ENCODE measurements around the gene PDZD7. TPM values are rescaled to one million over a fixed set of nuclear protein-coding genes. Genes with fewer than 3 reads are reported as not detected.
A peak's percentile ranks its signal among the peaks of the same experiment; 100 is the strongest.

PDZD7 gene
- total RNA-seq, 1 experiment from 2014 or later, result 6.1 TPM

- Histone ChIP-seq H3K4me3 (replicated peaks in 1 of 2; ENCODE audit: low read depth in 1 of 2, low read length in 2 of 2) (peak overlapping the region; percentile 80 to 84), H3K4me2 (ENCODE audit: low read length) (peak overlapping the region; percentile 81), H4K20me1 (ENCODE audit: insufficient read depth) (no peaks in the 10 kb centered on the region), H3K9me2 (ENCODE audit: insufficient read depth) (no peaks in the 10 kb centered on the region), H3K27me3 (ENCODE audit: insufficient read depth, low read length) (no peaks in the 10 kb centered on the region), H3K36me3 (ENCODE audit: control insufficient read depth in 1 of 2, insufficient read depth in 2 of 2, low read length in 2 of 2) (peaks cover 0 to 3% of the 10 kb centered on the region in 2 experiments; a peak in 1 of 4 replicates), H2AFZ (ENCODE audit: low read depth, low read length, poor library complexity, severe bottlenecking) (no peak overlapping the region), H3K27ac (ENCODE audit: low read depth, low read length) (peak overlapping the region; percentile 99), H3K9me3 (ENCODE audit: control insufficient read depth in 1 of 2, insufficient read depth in 1 of 2, low read depth in 1 of 2, low read length in 2 of 2) (no peaks in the 10 kb centered on the region), H3K9ac (ENCODE audit: low read length) (peak overlapping the region; percentile 91), H3K4me1 (ENCODE audit: control insufficient read depth in 1 of 2, insufficient read depth in 2 of 2, low read length in 2 of 2) (peaks cover 49 to 71% of the 10 kb centered on the region in 2 experiments), H3K79me2 (ENCODE audit: insufficient read depth, low read length) (peaks cover 31% of the 10 kb centered on the region)
- CTCF ChIA-PET, result interaction anchor here (0.6 to 6.8 kb wide), 14 partner anchors 7 to 99 kb away, joined by 3 to 109 read pairs (median 5); no protein-coding TSS in a partner anchor
- ATAC-seq (peak; percentile 23), DNase-seq (ENCODE audit: low read depth, low spot score) (no peak)
- RAD21 ChIA-PET (ENCODE audit: low non-redundant PET in 1 of 2, low total read pairs in 2 of 2, uncharacterized antibody in 2 of 2, unreplicated experiment in 2 of 2), result interaction anchor here in 1 of 2 experiments (1.4 to 2.2 kb wide), 2 partner anchors 12 to 80 kb away, joined by 7 to 9 read pairs; no protein-coding TSS in a partner anchor
- intact Hi-C loops (cut with micrococcal nuclease), result loop anchor here (5.0 to 10.0 kb wide), 2 partner anchors 512 to 1580 kb away; partner anchors contain the start of gene TRIM8
- BruUV-seq (replicated peaks), result no TSS peak
- POLR2A ChIA-PET, result interaction anchor here (2.2 to 2.4 kb wide), 2 partner anchors 21 to 79 kb away, joined by 6 to 20 read pairs; no protein-coding TSS in a partner anchor
- TF ChIP-seq SRF (IDR thresholded peaks at IDR 0.05; ENCODE audit: low read depth) (no peak), ZNF274 (IDR thresholded peaks at IDR 0.05; ENCODE audit: low read depth, low read length) (no peak), EZH2phosphoT487 (IDR thresholded peaks at IDR 0.05; ENCODE audit: borderline replicate concordance) (no peak), TCF7L2 (IDR thresholded peaks at IDR 0.05; ENCODE audit: borderline replicate concordance, extremely low read depth, insufficient read depth, insufficient read length) (peak; percentile 87), CEBPB (IDR thresholded peaks at IDR 0.05; ENCODE audit: low read depth) (no peak), YY1 (IDR thresholded peaks at IDR 0.05; ENCODE audit: extremely low read depth, insufficient replicate concordance, low read depth, low read length) (peak; percentile 18), ZFX (IDR thresholded peaks at IDR 0.05) (peak; percentile 94), ZBTB33 (IDR thresholded peaks at IDR 0.05; ENCODE audit: extremely low read depth, insufficient replicate concordance, low read length) (peak; percentile 44), ELF1 (IDR thresholded peaks at IDR 0.05; ENCODE audit: borderline replicate concordance, low read depth) (no peak), POLR2AphosphoS5 (IDR thresholded peaks at IDR 0.05; ENCODE audit: low read depth, low read length) (peak; percentile 65; the same call in 1 of the 2 replicates), FOSL1 (IDR thresholded peaks at IDR 0.05; ENCODE audit: low read depth) (no peak), EGR1 (IDR thresholded peaks at IDR 0.05; ENCODE audit: low read depth) (no peak), SIN3A (IDR thresholded peaks at IDR 0.05; ENCODE audit: low read depth) (no peak), POLR2A (IDR thresholded peaks at IDR 0.05; ENCODE audit: borderline replicate concordance, extremely low read depth, insufficient read depth, insufficient read length) (peak; percentile 74), CBX3 (IDR thresholded peaks at IDR 0.05; ENCODE audit: low read depth) (no peak), SP1 (IDR thresholded peaks at IDR 0.05; ENCODE audit: low read depth) (no peak)
- TF ChIP-seq, protein P1, sequence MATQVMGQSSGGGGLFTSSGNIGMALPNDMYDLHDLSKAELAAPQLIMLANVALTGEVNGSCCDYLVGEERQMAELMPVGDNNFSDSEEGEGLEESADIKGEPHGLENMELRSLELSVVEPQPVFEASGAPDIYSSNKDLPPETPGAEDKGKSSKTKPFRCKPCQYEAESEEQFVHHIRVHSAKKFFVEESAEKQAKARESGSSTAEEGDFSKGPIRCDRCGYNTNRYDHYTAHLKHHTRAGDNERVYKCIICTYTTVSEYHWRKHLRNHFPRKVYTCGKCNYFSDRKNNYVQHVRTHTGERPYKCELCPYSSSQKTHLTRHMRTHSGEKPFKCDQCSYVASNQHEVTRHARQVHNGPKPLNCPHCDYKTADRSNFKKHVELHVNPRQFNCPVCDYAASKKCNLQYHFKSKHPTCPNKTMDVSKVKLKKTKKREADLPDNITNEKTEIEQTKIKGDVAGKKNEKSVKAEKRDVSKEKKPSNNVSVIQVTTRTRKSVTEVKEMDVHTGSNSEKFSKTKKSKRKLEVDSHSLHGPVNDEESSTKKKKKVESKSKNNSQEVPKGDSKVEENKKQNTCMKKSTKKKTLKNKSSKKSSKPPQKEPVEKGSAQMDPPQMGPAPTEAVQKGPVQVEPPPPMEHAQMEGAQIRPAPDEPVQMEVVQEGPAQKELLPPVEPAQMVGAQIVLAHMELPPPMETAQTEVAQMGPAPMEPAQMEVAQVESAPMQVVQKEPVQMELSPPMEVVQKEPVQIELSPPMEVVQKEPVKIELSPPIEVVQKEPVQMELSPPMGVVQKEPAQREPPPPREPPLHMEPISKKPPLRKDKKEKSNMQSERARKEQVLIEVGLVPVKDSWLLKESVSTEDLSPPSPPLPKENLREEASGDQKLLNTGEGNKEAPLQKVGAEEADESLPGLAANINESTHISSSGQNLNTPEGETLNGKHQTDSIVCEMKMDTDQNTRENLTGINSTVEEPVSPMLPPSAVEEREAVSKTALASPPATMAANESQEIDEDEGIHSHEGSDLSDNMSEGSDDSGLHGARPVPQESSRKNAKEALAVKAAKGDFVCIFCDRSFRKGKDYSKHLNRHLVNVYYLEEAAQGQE (IDR thresholded peaks at IDR 0.05; ENCODE audit: low read depth), result no peak
- TF ChIP-seq, protein P2, sequence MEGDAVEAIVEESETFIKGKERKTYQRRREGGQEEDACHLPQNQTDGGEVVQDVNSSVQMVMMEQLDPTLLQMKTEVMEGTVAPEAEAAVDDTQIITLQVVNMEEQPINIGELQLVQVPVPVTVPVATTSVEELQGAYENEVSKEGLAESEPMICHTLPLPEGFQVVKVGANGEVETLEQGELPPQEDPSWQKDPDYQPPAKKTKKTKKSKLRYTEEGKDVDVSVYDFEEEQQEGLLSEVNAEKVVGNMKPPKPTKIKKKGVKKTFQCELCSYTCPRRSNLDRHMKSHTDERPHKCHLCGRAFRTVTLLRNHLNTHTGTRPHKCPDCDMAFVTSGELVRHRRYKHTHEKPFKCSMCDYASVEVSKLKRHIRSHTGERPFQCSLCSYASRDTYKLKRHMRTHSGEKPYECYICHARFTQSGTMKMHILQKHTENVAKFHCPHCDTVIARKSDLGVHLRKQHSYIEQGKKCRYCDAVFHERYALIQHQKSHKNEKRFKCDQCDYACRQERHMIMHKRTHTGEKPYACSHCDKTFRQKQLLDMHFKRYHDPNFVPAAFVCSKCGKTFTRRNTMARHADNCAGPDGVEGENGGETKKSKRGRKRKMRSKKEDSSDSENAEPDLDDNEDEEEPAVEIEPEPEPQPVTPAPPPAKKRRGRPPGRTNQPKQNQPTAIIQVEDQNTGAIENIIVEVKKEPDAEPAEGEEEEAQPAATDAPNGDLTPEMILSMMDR (IDR thresholded peaks at IDR 0.05 in 2 of 3, conservative IDR thresholded peaks at IDR 0.05 in 1 of 3; ENCODE audit: borderline replicate concordance in 1 of 3, insufficient read depth in 1 of 3, low read depth in 2 of 3, low read length in 2 of 3), result peak in 2 of 3 experiments; percentile 76 to 87; a peak in 4 of 6 replicates
Measured at GRCh38 chr10:101062232-101063049, 31.5 kb upstream of the PDZD7 start.
